HCT116 (cell line): ENCODE data around the gene PDYN. TPM values are rescaled to one million over a fixed set of nuclear protein-coding genes. Genes with fewer than 3 reads are reported as not detected.

Experiments
- ATAC-seq: fragments of 200-7000 bp; cut with Tn5 transposase; 2 replicates; pipeline ENCODE4 v1.9.1; 2020; ENCODE audit warnings: mild to moderate bottlenecking, moderate library complexity
- BruUV-seq: library from RNA; stranded (reverse); fragments of 400-500 nt; replicated peaks from 2 replicates; lab custom pipeline; 2021; lab: Mats Ljungman, UMichigan
- CTCF ChIA-PET: fragments of 300-600 bp; sonication (Branson Sonifier 250); formaldehyde crosslinking; loops from one replicate; lab custom pipeline; 2021; ENCODE audit warnings: antibody characterized with exemption; lab: Charles Lee
- POLR2A ChIA-PET: fragments of 300-600, 350-600 bp; sonication (Branson Sonifier 250); formaldehyde crosslinking; loops from one replicate; lab custom pipeline; 2021; ENCODE audit warnings: antibody characterized with exemption; lab: Charles Lee
- RAD21 ChIA-PET, 2 experiments: fragments of 300-600 bp; sonication (Branson Sonifier 250); formaldehyde crosslinking; loops; one replicate each; lab custom pipeline; 2023; ENCODE audit warnings: low total read pairs in 2 of 2; ENCODE audit not compliant: uncharacterized antibody in 2 of 2, unreplicated experiment in 2 of 2, low non-redundant PET in 1 of 2; lab: Charles Lee
- DNase-seq: peaks from one replicate; pipeline ENCODE4 v3.0.0-alpha.2; 2010; ENCODE audit warnings: low read depth, low spot score
- H2AFZ ChIP-seq: fragments of 200-600 bp; shearing (Covaris generic), sonication (generic); 2 replicates; pipeline ENCODE4 v1.6.1; 2017; ENCODE audit warnings: low read depth, mixed run types, mixed read lengths, antibody characterized with exemption, low read length; ENCODE audit not compliant: poor library complexity, severe bottlenecking
- H3K27ac ChIP-seq: 2 replicates; pipeline ENCODE4 v1.5.1; 2012; ENCODE audit warnings: low read depth, low read length
- H3K27me3 ChIP-seq: fragments of 200-600 bp; sonication (generic); 2 replicates; pipeline ENCODE4 v1.6.1; 2016; ENCODE audit warnings: mixed run types, low read length, mixed read lengths; ENCODE audit not compliant: insufficient read depth
- H3K36me3 ChIP-seq, 2 experiments: fragments of 200-500 bp in 1 of 2; fragments of 200-600 bp in 1 of 2; sonication (Bioruptor generic) in 1 of 2; sonication (generic) in 1 of 2; 2 replicates each; pipeline versions ENCODE4 v1.5.1 to v1.6.1; 2014 to 2016; ENCODE audit warnings: low read length in 2 of 2, inconsistent platforms in 1 of 2, mixed read lengths in 1 of 2, mixed run types in 1 of 2; ENCODE audit not compliant: insufficient read depth in 2 of 2, control insufficient read depth in 1 of 2
- H3K4me1 ChIP-seq, 2 experiments: fragments of 200-600 bp in 1 of 2; sonication (generic) in 1 of 2; 2 replicates each; pipeline versions ENCODE4 v1.5.1 to v1.6.1; 2012 to 2017; ENCODE audit warnings: low read length in 2 of 2, inconsistent platforms in 1 of 2, mild to moderate bottlenecking in 1 of 2, mixed read lengths in 1 of 2, mixed run types in 1 of 2, moderate library complexity in 1 of 2; ENCODE audit not compliant: insufficient read depth in 2 of 2, control insufficient read depth in 1 of 2
- H3K4me2 ChIP-seq: fragments of 200-600 bp; sonication (generic); 2 replicates; pipeline ENCODE4 v1.6.1; 2017; ENCODE audit warnings: mixed run types, low read length, mixed read lengths
- H3K4me3 ChIP-seq, 2 experiments: fragments of 200-600 bp in 1 of 2; sonication (generic) in 1 of 2; replicated peaks in 1 of 2; 2 replicates each; pipeline ENCODE4 v1.5.1; 2011 to 2016; ENCODE audit warnings: low read length in 2 of 2, control low read depth in 1 of 2, low read depth in 1 of 2, mild to moderate bottlenecking in 1 of 2, mixed read lengths in 1 of 2, mixed run types in 1 of 2
- H3K79me2 ChIP-seq: fragments of 200-600 bp; sonication (generic); 2 replicates; pipeline ENCODE4 v1.6.1; 2017; ENCODE audit warnings: mild to moderate bottlenecking, mixed run types, low read length, moderate library complexity, mixed read lengths; ENCODE audit not compliant: insufficient read depth
- H3K9ac ChIP-seq: fragments of 200-600 bp; sonication (generic); 2 replicates; pipeline ENCODE4 v1.6.1; 2016; ENCODE audit warnings: low read length, mixed read lengths
- H3K9me2 ChIP-seq: fragments of 200-600 bp; sonication (generic), shearing (Covaris generic); 2 replicates; pipeline ENCODE4 v1.6.1; 2017; ENCODE audit warnings: mixed run types, mild to moderate bottlenecking, moderate library complexity; ENCODE audit not compliant: insufficient read depth
- H3K9me3 ChIP-seq, 2 experiments: fragments of 200-500 bp in 1 of 2; fragments of 200-600 bp in 1 of 2; sonication (Bioruptor generic) in 1 of 2; sonication (generic) in 1 of 2; 2 replicates each; pipeline ENCODE4 v1.6.1; 2014 to 2017; ENCODE audit warnings: low read length in 2 of 2, mixed read lengths in 2 of 2, inconsistent platforms in 1 of 2, low read depth in 1 of 2, mild to moderate bottlenecking in 1 of 2, mixed run types in 1 of 2, moderate library complexity in 1 of 2; ENCODE audit not compliant: control insufficient read depth in 1 of 2, insufficient read depth in 1 of 2
- H4K20me1 ChIP-seq: fragments of 200-600 bp; sonication (generic), shearing (Covaris generic); 2 replicates; pipeline ENCODE4 v1.6.1; 2017; ENCODE audit warnings: mixed run types, mild to moderate bottlenecking, moderate library complexity; ENCODE audit not compliant: insufficient read depth
- CBX3 ChIP-seq: IDR thresholded peaks from 2 replicates; pipeline ENCODE4 v1.6.1; 2012; ENCODE audit warnings: low read depth
- CEBPB ChIP-seq: IDR thresholded peaks from 2 replicates; pipeline ENCODE4 v1.6.1; 2012; ENCODE audit warnings: low read depth
- ELF1 ChIP-seq: IDR thresholded peaks from 2 replicates; pipeline ENCODE4 v1.6.1; 2012; ENCODE audit warnings: low read depth, borderline replicate concordance
- EZH2phosphoT487 ChIP-seq: fragments of 200-600 bp; IDR thresholded peaks from 2 replicates; pipeline ENCODE4 v1.6.1; 2018; ENCODE audit warnings: antibody characterized with exemption, borderline replicate concordance
- FOSL1 ChIP-seq: IDR thresholded peaks from 2 replicates; pipeline ENCODE4 v1.6.1; 2012; ENCODE audit warnings: low read depth
- MAX ChIP-seq: IDR thresholded peaks from 2 replicates; pipeline ENCODE4 v1.6.1; 2012
- POLR2A ChIP-seq: IDR thresholded peaks from 2 replicates; pipeline ENCODE4 v1.7.0; 2011; ENCODE audit warnings: borderline replicate concordance; ENCODE audit not compliant: insufficient read depth, insufficient read length; ENCODE audit errors: extremely low read depth
- POLR2AphosphoS5 ChIP-seq: IDR thresholded peaks from 2 replicates; pipeline ENCODE4 v1.6.1; 2011; ENCODE audit warnings: mild to moderate bottlenecking, low read depth, low read length, moderate library complexity
- RAD21 ChIP-seq: IDR thresholded peaks from 2 replicates; pipeline ENCODE4 v1.6.1; 2012; ENCODE audit warnings: low read depth, mild to moderate bottlenecking
- SIN3A ChIP-seq: IDR thresholded peaks from 2 replicates; pipeline ENCODE4 v1.6.1; 2012; ENCODE audit warnings: low read depth
- SP1 ChIP-seq: IDR thresholded peaks from 2 replicates; pipeline ENCODE4 v1.6.1; 2012; ENCODE audit warnings: low read depth
- SRF ChIP-seq: IDR thresholded peaks from 2 replicates; pipeline ENCODE4 v1.6.1; 2012; ENCODE audit warnings: low read depth
- ZFX ChIP-seq: fragments of 450-650 bp; IDR thresholded peaks from 2 replicates; pipeline ENCODE4 v1.6.1; 2017
- ZNF274 ChIP-seq: fragments of 200-500 bp; sonication (Bioruptor generic); IDR thresholded peaks from 2 replicates; pipeline ENCODE4 v1.6.1; 2014; ENCODE audit warnings: mild to moderate bottlenecking, low read depth, low read length, inconsistent platforms
- intact Hi-C: fragments of 100-400 bp; cut with micrococcal nuclease; formaldehyde crosslinking; loops from 2 replicates; pipeline ENCODE4 v1.10.0; 2022
- total RNA-seq: library from RNA; stranded (reverse); gene quantifications from one replicate; pipeline ENCODE4 v1.2.1, GENCODE V29; 2021; ENCODE audit not compliant: unreplicated experiment
- TF ChIP-seq, protein P1 (sequence below): IDR thresholded peaks from 2 replicates; pipeline ENCODE4 v1.6.1; 2011; ENCODE audit warnings: mild to moderate bottlenecking, low read length, moderate library complexity; ENCODE audit not compliant: insufficient replicate concordance; ENCODE audit errors: extremely low read depth

The PDYN gene
- total RNA-seq, 1 experiment from 2014 or later = not detected

GRCh38 chr20:2042400-2042799 is 48.5 kb upstream of the PDYN start:
- no peak for ATAC-seq

GRCh38 chr20:2038161-2038560 is 44.3 kb upstream of the PDYN start:
- TF ChIP-seq MAX (no peak), POLR2A (no peak), ZNF274 (no peak), POLR2AphosphoS5 (no peak), FOSL1 (no peak), SP1 (no peak), CBX3 (no peak)
- TF ChIP-seq, protein P1, sequence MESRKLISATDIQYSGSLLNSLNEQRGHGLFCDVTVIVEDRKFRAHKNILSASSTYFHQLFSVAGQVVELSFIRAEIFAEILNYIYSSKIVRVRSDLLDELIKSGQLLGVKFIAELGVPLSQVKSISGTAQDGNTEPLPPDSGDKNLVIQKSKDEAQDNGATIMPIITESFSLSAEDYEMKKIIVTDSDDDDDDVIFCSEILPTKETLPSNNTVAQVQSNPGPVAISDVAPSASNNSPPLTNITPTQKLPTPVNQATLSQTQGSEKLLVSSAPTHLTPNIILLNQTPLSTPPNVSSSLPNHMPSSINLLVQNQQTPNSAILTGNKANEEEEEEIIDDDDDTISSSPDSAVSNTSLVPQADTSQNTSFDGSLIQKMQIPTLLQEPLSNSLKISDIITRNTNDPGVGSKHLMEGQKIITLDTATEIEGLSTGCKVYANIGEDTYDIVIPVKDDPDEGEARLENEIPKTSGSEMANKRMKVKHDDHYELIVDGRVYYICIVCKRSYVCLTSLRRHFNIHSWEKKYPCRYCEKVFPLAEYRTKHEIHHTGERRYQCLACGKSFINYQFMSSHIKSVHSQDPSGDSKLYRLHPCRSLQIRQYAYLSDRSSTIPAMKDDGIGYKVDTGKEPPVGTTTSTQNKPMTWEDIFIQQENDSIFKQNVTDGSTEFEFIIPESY = no peak
- H3K9ac ChIP-seq = no peak overlapping the region
- POLR2A ChIA-PET = no interaction called here
- intact Hi-C loops = no loop called here
- ATAC-seq (no peak), DNase-seq (no peak)
- RAD21 ChIA-PET = no interaction called here
- H2AFZ ChIP-seq = no peak overlapping the region
- no peak overlapping the region for H3K27ac ChIP-seq
- H3K4me1 ChIP-seq = no peaks in the 10 kb centered on the region
- H3K9me3 ChIP-seq = no peaks in the 10 kb centered on the region
- CTCF ChIA-PET = no interaction called here
- no peaks in the 10 kb centered on the region for H3K36me3 ChIP-seq
- H4K20me1 ChIP-seq = no peaks in the 10 kb centered on the region
- no peaks in the 10 kb centered on the region for H3K9me2 ChIP-seq
- H3K4me3 ChIP-seq = no peak overlapping the region
- no peaks in the 10 kb centered on the region for H3K79me2 ChIP-seq
- BruUV-seq = no TSS peak
- H3K27me3 ChIP-seq = peaks cover 91% of the 10 kb centered on the region
- H3K4me2 ChIP-seq = no peak overlapping the region

More at GRCh38 chr20:2042400-2042799, 48.5 kb upstream of the PDYN start:
- CTCF ChIA-PET = no interaction called here
- H2AFZ ChIP-seq = no peak overlapping the region
- H3K9me2 ChIP-seq = no peaks in the 10 kb centered on the region
- no peak for TF ChIP-seq CBX3
- no peak for TF ChIP-seq EZH2phosphoT487
- no peak for TF ChIP-seq ZNF274
- TF ChIP-seq SIN3A = no peak
- TF ChIP-seq ELF1 = no peak
- TF ChIP-seq RAD21 = no peak
- TF ChIP-seq SRF = no peak
- TF ChIP-seq ZFX = no peak
- TF ChIP-seq CEBPB = no peak
- no peak for TF ChIP-seq POLR2AphosphoS5
- no peak for TF ChIP-seq POLR2A
- TF ChIP-seq, all 23 proteins: peak for 0
- DNase-seq = no peak
- Histone ChIP-seq H3K36me3 (no peaks in the 10 kb centered on the region), H3K9ac (no peak overlapping the region), H3K4me3 (no peak overlapping the region), H3K27me3 (peaks cover 89% of the 10 kb centered on the region), H3K4me1 (no peaks in the 10 kb centered on the region), H3K27ac (no peak overlapping the region), H3K79me2 (no peaks in the 10 kb centered on the region), H3K4me2 (no peak overlapping the region), H4K20me1 (no peaks in the 10 kb centered on the region), H3K9me3 (no peaks in the 10 kb centered on the region)
- intact Hi-C loops = no loop called here
- ChIA-PET RAD21 (no interaction called here), POLR2A (no interaction called here)
- no TSS peak for BruUV-seq
